Glutamatergic neuron (in vitro differentiated cells): ENCODE results near the gene HMOX1. TPM values are rescaled to one million over a fixed set of nuclear protein-coding genes. Genes with fewer than 3 reads are reported as not detected.

Experiments used
- DNase-seq: peaks from one replicate; pipeline ENCODE4 v3.0.0; 2022
- H3K27ac Mint-ChIP-seq: one replicate; pipeline ENCODE4 v1.8.0; 2020; ENCODE audit warnings: mild to moderate bottlenecking, mixed read lengths, inconsistent platforms; ENCODE audit not compliant: unreplicated experiment
- H3K27me3 Mint-ChIP-seq: one replicate; pipeline ENCODE4 v1.8.0; 2020; ENCODE audit warnings: mild to moderate bottlenecking, moderate library complexity, mixed read lengths, inconsistent platforms; ENCODE audit not compliant: unreplicated experiment
- H3K36me3 Mint-ChIP-seq: one replicate; pipeline ENCODE4 v1.8.0; 2020; ENCODE audit warnings: mild to moderate bottlenecking, mixed read lengths, inconsistent platforms; ENCODE audit not compliant: unreplicated experiment
- H3K4me1 Mint-ChIP-seq: one replicate; pipeline ENCODE4 v1.8.0; 2020; ENCODE audit warnings: mild to moderate bottlenecking, low read depth, mixed read lengths, inconsistent platforms; ENCODE audit not compliant: unreplicated experiment
- H3K4me3 Mint-ChIP-seq: one replicate; pipeline ENCODE4 v1.8.0; 2020; ENCODE audit warnings: mild to moderate bottlenecking, mixed read lengths, inconsistent platforms; ENCODE audit not compliant: unreplicated experiment
- H3K9me3 Mint-ChIP-seq: one replicate; pipeline ENCODE4 v1.8.0; 2020; ENCODE audit warnings: mild to moderate bottlenecking, moderate library complexity, mixed read lengths, inconsistent platforms; ENCODE audit not compliant: unreplicated experiment
- microRNA-seq: library from miRNA; unstranded; fragments of <30 nt; microRNA quantifications from one replicate; pipeline ENCODE4, GENCODE V29; 2020; ENCODE audit not compliant: unreplicated experiment
- total RNA-seq: library from RNA; stranded (reverse); fragmentation: NEBNext Ultra II Directional; extraction: Animal tissue kit (Norgen Biotek cat#: 25700); gene quantifications from one replicate; pipeline ENCODE4 v1.2.1, GENCODE V29; 2021; ENCODE audit not compliant: unreplicated experiment
- TF ChIP-seq, protein P1 (sequence below): fragments of 200-600 bp; sonication (generic); IDR thresholded peaks from one replicate; pipeline ENCODE4 v1.5.0; 2021; ENCODE audit not compliant: partially characterized antibody, unreplicated experiment

Gene HMOX1
- total RNA-seq, 1 donor from 2014 or later, result 14.9 TPM

DNA sequence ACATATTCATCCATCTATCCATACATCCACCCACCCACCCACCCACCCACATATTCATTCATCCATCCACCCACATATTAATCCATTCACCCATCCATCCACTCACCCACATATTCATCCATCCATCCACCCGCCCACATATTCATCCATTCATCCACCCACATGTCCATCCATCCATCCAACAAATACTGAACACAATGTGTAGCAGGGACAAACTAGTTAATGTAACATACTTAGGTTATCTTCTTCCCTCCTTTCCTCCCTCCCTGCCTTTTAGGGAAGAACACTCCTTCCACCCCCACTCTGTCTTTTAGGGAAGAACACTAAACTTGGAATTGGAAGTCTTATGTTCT lies 58.4 kb downstream of the HMOX1 start:
- DNase-seq, result no peak
- peaks cover 3% of the 10 kb centered on the region for H3K27me3 Mint-ChIP-seq
- no peaks in the 10 kb centered on the region for H3K4me1 Mint-ChIP-seq
- no peaks in the 10 kb centered on the region for H3K36me3 Mint-ChIP-seq
- no peak overlapping the region for H3K4me3 Mint-ChIP-seq
- H3K27ac Mint-ChIP-seq, result no peak overlapping the region
- TF ChIP-seq, protein P1, sequence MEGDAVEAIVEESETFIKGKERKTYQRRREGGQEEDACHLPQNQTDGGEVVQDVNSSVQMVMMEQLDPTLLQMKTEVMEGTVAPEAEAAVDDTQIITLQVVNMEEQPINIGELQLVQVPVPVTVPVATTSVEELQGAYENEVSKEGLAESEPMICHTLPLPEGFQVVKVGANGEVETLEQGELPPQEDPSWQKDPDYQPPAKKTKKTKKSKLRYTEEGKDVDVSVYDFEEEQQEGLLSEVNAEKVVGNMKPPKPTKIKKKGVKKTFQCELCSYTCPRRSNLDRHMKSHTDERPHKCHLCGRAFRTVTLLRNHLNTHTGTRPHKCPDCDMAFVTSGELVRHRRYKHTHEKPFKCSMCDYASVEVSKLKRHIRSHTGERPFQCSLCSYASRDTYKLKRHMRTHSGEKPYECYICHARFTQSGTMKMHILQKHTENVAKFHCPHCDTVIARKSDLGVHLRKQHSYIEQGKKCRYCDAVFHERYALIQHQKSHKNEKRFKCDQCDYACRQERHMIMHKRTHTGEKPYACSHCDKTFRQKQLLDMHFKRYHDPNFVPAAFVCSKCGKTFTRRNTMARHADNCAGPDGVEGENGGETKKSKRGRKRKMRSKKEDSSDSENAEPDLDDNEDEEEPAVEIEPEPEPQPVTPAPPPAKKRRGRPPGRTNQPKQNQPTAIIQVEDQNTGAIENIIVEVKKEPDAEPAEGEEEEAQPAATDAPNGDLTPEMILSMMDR, result no peak
- peaks cover 3% of the 10 kb centered on the region for H3K9me3 Mint-ChIP-seq

DNA sequence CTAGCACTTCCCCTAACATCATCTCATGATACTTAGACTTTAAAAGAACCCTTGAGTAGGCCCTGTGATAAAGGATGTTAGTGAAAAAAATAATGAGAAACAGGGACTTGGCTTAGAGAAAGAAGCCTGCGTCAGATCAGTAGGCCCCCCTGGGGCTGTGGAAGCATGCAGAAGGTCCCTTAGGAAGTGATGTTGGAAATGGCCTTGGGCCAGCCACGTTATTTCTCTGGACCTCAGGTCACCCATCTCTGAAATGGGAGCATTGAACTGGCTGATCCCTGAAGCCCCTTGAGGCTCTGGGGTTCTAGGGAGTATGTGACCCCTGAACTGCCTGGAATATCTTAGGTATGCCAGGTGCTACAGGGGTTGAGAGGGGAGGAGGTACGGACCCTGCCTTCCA lies 59.2 kb downstream of the HMOX1 start:
- H3K27me3 Mint-ChIP-seq, result peaks cover 2% of the 10 kb centered on the region
- H3K4me1 Mint-ChIP-seq, result no peaks in the 10 kb centered on the region
- TF ChIP-seq, protein P1, result no peak
- H3K4me3 Mint-ChIP-seq, result no peak overlapping the region
- H3K36me3 Mint-ChIP-seq, result no peaks in the 10 kb centered on the region
- no peak overlapping the region for H3K27ac Mint-ChIP-seq
- no peak for DNase-seq
- peaks cover 3% of the 10 kb centered on the region for H3K9me3 Mint-ChIP-seq

DNA sequence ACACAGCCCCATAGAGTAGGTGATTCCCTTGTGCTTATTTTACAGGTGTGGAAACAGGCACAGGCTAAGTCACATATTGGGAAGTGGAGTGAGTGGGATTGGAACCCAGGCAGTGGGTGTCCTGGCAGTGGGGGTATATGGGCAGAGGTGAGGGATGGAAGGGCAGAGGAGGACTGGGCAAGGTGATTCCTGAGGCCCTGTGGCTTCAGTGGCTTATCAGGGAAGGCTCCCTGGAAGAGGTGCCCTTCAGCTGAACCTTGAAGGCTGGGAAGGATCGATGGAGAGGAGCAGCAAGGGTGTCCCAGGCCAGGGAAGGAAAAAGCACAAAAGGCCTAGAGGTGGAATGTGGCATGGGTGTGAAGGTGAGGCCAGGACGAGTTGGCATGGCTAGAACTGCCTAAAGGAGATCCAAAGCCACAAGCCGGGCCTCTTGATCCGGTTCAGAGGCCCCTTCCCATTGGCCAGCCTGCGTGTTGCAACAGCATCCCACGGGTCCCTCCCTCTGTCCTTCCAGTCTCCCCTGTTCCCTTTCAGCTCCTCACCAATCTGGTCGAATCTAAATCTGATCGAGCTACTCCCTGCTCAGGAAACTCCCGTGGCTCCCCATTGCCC lies 60.7 kb downstream of the HMOX1 start:
- H3K27ac Mint-ChIP-seq, result no peak overlapping the region
- TF ChIP-seq, protein P1, result no peak
- H3K36me3 Mint-ChIP-seq, result no peaks in the 10 kb centered on the region
- no peak for DNase-seq
- H3K4me1 Mint-ChIP-seq, result peaks cover 4% of the 10 kb centered on the region
- H3K9me3 Mint-ChIP-seq, result peaks cover 3% of the 10 kb centered on the region
- H3K27me3 Mint-ChIP-seq, result peaks cover 2% of the 10 kb centered on the region
- H3K4me3 Mint-ChIP-seq, result no peak overlapping the region

DNA sequence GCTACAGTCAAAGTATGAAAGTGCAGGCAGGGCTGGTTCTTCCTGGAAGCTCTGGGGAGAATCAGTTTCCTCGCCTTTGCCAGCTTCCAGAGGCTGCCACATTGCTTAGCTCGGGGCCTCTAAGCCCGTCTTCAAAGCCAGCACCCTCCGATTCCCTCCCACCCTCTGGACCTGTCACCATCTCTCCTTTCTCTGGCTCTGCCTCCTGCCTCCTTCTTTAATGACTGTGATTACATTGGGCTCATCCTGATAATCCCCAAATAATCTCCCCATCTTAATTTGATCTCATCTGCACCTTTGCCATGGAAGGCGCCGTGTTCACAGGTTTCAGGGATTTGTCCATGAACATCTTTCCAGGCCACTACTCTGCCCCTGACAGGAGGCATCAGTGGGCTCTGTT lies 61.6 kb downstream of the HMOX1 start:
- H3K4me1 Mint-ChIP-seq, result peaks cover 4% of the 10 kb centered on the region
- no peak overlapping the region for H3K27ac Mint-ChIP-seq
- H3K9me3 Mint-ChIP-seq, result peaks cover 5% of the 10 kb centered on the region
- TF ChIP-seq, protein P1, result no peak
- H3K36me3 Mint-ChIP-seq, result no peaks in the 10 kb centered on the region
- H3K27me3 Mint-ChIP-seq, result peaks cover under 1% of the 10 kb centered on the region
- DNase-seq, result no peak
- H3K4me3 Mint-ChIP-seq, result no peak overlapping the region

DNA sequence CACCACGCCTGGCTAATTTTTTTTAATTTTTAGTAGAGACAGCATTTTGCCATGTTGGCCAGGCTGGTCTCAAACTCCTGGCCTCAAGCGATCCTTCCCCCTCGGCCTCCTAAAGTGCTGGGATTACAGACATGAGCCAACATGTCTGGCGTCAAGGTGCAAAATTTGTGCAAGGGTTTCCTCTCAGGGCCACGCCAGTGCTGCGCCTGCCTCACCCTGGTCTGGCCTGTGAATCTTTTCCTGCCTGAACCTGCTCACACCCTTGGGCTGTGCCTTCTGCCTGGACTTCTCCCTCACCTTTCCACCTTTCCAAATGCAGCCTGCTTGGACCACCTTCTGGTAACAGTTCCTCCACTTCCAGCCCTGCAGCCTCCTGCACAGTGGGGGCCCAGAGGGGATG lies 62.4 kb downstream of the HMOX1 start:
- H3K27me3 Mint-ChIP-seq, result no peaks in the 10 kb centered on the region
- H3K4me3 Mint-ChIP-seq, result no peak overlapping the region
- TF ChIP-seq, protein P1, result no peak
- H3K9me3 Mint-ChIP-seq, result peaks cover 6% of the 10 kb centered on the region
- H3K27ac Mint-ChIP-seq, result no peak overlapping the region
- no peaks in the 10 kb centered on the region for H3K36me3 Mint-ChIP-seq
- peaks cover 5% of the 10 kb centered on the region for H3K4me1 Mint-ChIP-seq
- no peak for DNase-seq

Small RNAs within 50 kb of the gene (microRNA-seq; reads per million reads assigned to microRNA genes)
- gene MIR3909 (13.1 reads per million, percentile 53 among the genes with 10 or more reads in this experiment), gene MIR6069 (not detected)

Other genes starting within 250 kb of the HMOX1 start
- 14.4 TPM for gene HMGXB4, start 123.6 kb upstream of the HMOX1 start, total RNA-seq
- gene TOM1, start 81.2 kb upstream of the HMOX1 start, total RNA-seq, result 40.6 TPM
- gene MCM5, start 19.0 kb downstream of the HMOX1 start, total RNA-seq, result 28.3 TPM
- 0.20 TPM for gene RASD2, start 159.7 kb downstream of the HMOX1 start, total RNA-seq
- gene MB, start 236.2 kb downstream of the HMOX1 start, total RNA-seq, result not detected